ENCODE data around the gene C12orf76. TPM values are rescaled to one million over a fixed set of nuclear protein-coding genes. Genes with fewer than 3 reads are reported as not detected.

The C12orf76 gene
- total RNA-seq, 1 experiment from 2014 or later, result 7.3 TPM

DNA sequence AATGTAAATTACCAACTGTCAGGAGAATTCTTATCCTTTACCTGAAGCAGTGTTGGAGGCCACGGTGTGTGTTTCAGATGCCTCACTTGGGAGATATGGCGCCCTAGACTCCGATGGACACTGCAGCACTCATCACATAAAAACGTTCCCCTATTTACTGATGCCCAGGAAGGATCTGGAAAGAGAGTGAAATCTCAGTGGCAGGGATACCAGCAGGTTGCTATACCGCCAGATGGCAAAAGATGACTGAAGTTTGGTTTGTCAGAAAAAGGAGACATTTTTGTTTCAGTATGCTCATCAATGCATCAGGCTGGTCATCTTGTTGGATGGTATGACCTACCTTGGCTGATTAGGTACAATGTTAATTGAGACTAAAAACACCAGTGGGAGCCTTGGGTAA is 56.7 kb downstream of the C12orf76 start:
- CTCF ChIA-PET, result interaction anchor here (0.6 kb wide), 1 partner anchor 747 kb away, joined by 3 read pairs; no protein-coding TSS in a partner anchor
- H3K4me3 Mint-ChIP-seq (ENCODE audit: unreplicated experiment), result no peak overlapping the region

More for the DNA sequence above, 56.7 kb downstream of the C12orf76 start:
- Mint-ChIP-seq H3K36me3 (ENCODE audit: insufficient read depth, unreplicated experiment) (peaks cover 30% of the 10 kb centered on the region), H3K4me1 (ENCODE audit: insufficient read depth, unreplicated experiment) (peaks cover 11% of the 10 kb centered on the region), H3K27ac (ENCODE audit: low read depth, unreplicated experiment) (no peak overlapping the region), H3K27me3 (ENCODE audit: insufficient read depth, unreplicated experiment) (no peaks in the 10 kb centered on the region), H3K9me3 (ENCODE audit: unreplicated experiment) (no peaks in the 10 kb centered on the region)
- TF ChIP-seq, protein P1, sequence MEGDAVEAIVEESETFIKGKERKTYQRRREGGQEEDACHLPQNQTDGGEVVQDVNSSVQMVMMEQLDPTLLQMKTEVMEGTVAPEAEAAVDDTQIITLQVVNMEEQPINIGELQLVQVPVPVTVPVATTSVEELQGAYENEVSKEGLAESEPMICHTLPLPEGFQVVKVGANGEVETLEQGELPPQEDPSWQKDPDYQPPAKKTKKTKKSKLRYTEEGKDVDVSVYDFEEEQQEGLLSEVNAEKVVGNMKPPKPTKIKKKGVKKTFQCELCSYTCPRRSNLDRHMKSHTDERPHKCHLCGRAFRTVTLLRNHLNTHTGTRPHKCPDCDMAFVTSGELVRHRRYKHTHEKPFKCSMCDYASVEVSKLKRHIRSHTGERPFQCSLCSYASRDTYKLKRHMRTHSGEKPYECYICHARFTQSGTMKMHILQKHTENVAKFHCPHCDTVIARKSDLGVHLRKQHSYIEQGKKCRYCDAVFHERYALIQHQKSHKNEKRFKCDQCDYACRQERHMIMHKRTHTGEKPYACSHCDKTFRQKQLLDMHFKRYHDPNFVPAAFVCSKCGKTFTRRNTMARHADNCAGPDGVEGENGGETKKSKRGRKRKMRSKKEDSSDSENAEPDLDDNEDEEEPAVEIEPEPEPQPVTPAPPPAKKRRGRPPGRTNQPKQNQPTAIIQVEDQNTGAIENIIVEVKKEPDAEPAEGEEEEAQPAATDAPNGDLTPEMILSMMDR (IDR thresholded peaks at IDR 0.05; ENCODE audit: unreplicated experiment), result no peak
- intact Hi-C loops (cut with micrococcal nuclease), result no loop called here
- POLR2A ChIA-PET, result no interaction called here
- BruUV-seq (replicated peaks), result no TSS peak
- no peak for DNase-seq (ENCODE audit: unreplicated experiment)

Other genes starting within 250 kb of the C12orf76 start
- gene TRPV4, start 215.1 kb downstream of the C12orf76 start, total RNA-seq (2022), result 0.09 and 0.15 TPM in 2 replicates
- 37.2 and 53.3 TPM in 2 replicates for gene GLTP, start 168.0 kb downstream of the C12orf76 start, total RNA-seq (2022)
- gene TCHP, start 148.2 kb downstream of the C12orf76 start, total RNA-seq (2022), result 26.4 and 36.3 TPM in 2 replicates
- 30.0 and 30.9 TPM in 2 replicates for gene GIT2, start 52.2 kb downstream of the C12orf76 start, total RNA-seq (2022)
- 26.1 and 32.5 TPM in 2 replicates for gene ANKRD13A, start 49.1 kb downstream of the C12orf76 start, total RNA-seq (2022)
- gene IFT81, start 75.8 kb upstream of the C12orf76 start, total RNA-seq (2022), result 8.5 and 8.7 TPM in 2 replicates
- gene ATP2A2, start 232.7 kb upstream of the C12orf76 start, total RNA-seq (2022), result 272 and 308 TPM in 2 replicates